ENCODE data around the gene ELMO1. TPM values are rescaled to one million over a fixed set of nuclear protein-coding genes. Genes with fewer than 3 reads are reported as not detected.

ELMO1 gene
- total RNA-seq, 6 donors from 2014 or later: 51.4 to 204 (median 73.7) TPM

- H3K27ac ChIP-seq: no peak overlapping the region
- DNase-seq (no peak), ATAC-seq (ENCODE audit: low FRiP score in 2 of 2) (no peak)
- TF ChIP-seq POLR2A (IDR thresholded peaks at IDR 0.05): no peak
- no peak for TF ChIP-seq EP300 (IDR thresholded peaks at IDR 0.05)
- no peak for TF ChIP-seq POLR2AphosphoS5 (IDR thresholded peaks at IDR 0.05)
- H3K27me3 ChIP-seq: no peaks in the 10 kb centered on the region
- 91 to 93% methylated on average over 4 of the region's 4 CpGs for WGBS, 2 donors
- no peaks in the 10 kb centered on the region for H3K4me1 ChIP-seq
- H3K4me3 ChIP-seq: no peak overlapping the region
- peaks cover 0 to 16% (median 4%) of the 10 kb centered on the region in 4 donors for H3K9me3 ChIP-seq
- H3K36me3 ChIP-seq: no peaks in the 10 kb centered on the region
Observed at GRCh38 chr7:36847946-36848345, 600.7 kb downstream of the ELMO1 start.

- WGBS, 2 donors: 88 to 92% methylated on average over 2 of the region's 2 CpGs
- Histone ChIP-seq H3K4me1 (no peaks in the 10 kb centered on the region), H3K4me3 (no peak overlapping the region), H3K9me3 (peaks cover 0 to 16% (median 4%) of the 10 kb centered on the region in 4 donors), H3K27ac (no peak overlapping the region), H3K36me3 (no peaks in the 10 kb centered on the region), H3K27me3 (no peaks in the 10 kb centered on the region)
- DNase-seq (no peak), ATAC-seq (ENCODE audit: low FRiP score in 2 of 2) (no peak)
- TF ChIP-seq CTCF (IDR thresholded peaks at IDR 0.05) (no peak), EP300 (IDR thresholded peaks at IDR 0.05) (no peak), POLR2AphosphoS5 (IDR thresholded peaks at IDR 0.05) (no peak), POLR2A (IDR thresholded peaks at IDR 0.05) (no peak)
Observed at GRCh38 chr7:36844374-36844773, 604.3 kb downstream of the ELMO1 start.

GRCh38 chr7:36840904-36841303, 607.8 kb downstream of the ELMO1 start:
- Histone ChIP-seq H3K4me1 (no peaks in the 10 kb centered on the region), H3K27ac (no peak overlapping the region), H3K36me3 (no peaks in the 10 kb centered on the region), H3K27me3 (no peaks in the 10 kb centered on the region), H3K4me3 (no peak overlapping the region), H3K9me3 (no peaks in the 10 kb centered on the region)
- TF ChIP-seq EP300 (IDR thresholded peaks at IDR 0.05): no peak
- TF ChIP-seq CTCF (IDR thresholded peaks at IDR 0.05): no peak
- no peak for TF ChIP-seq POLR2AphosphoS5 (IDR thresholded peaks at IDR 0.05)
- TF ChIP-seq POLR2A (IDR thresholded peaks at IDR 0.05): no peak
- WGBS, 2 donors: 74 to 81% methylated on average over 7 of the region's 7 CpGs
- no peak for ATAC-seq (ENCODE audit: low FRiP score in 2 of 2)
- DNase-seq: peak in 1 of 2 donors; percentile 14

- Histone ChIP-seq H3K27ac (no peak overlapping the region), H3K4me1 (no peaks in the 10 kb centered on the region), H3K9me3 (no peaks in the 10 kb centered on the region), H3K27me3 (no peaks in the 10 kb centered on the region), H3K36me3 (no peaks in the 10 kb centered on the region), H3K4me3 (no peak overlapping the region)
- WGBS, 2 donors: 85 to 92% methylated on average over 9 of the region's 9 CpGs
- ATAC-seq (ENCODE audit: low FRiP score in 2 of 2): no peak
- TF ChIP-seq POLR2A (IDR thresholded peaks at IDR 0.05) (no peak), EP300 (IDR thresholded peaks at IDR 0.05) (no peak), POLR2AphosphoS5 (IDR thresholded peaks at IDR 0.05) (no peak), CTCF (IDR thresholded peaks at IDR 0.05) (no peak)
- no peak for DNase-seq
Observed at GRCh38 chr7:36838616-36839225, 609.9 kb downstream of the ELMO1 start.

- Histone ChIP-seq H3K4me3 (no peak overlapping the region), H3K27me3 (no peaks in the 10 kb centered on the region), H3K4me1 (no peaks in the 10 kb centered on the region), H3K36me3 (no peaks in the 10 kb centered on the region), H3K9me3 (no peaks in the 10 kb centered on the region), H3K27ac (no peak overlapping the region)
- no peak for TF ChIP-seq CTCF (IDR thresholded peaks at IDR 0.05)
- no peak for TF ChIP-seq POLR2AphosphoS5 (IDR thresholded peaks at IDR 0.05)
- no peak for TF ChIP-seq POLR2A (IDR thresholded peaks at IDR 0.05)
- TF ChIP-seq EP300 (IDR thresholded peaks at IDR 0.05): no peak
- DNase-seq: no peak
- ATAC-seq (ENCODE audit: low FRiP score in 2 of 2): no peak
- WGBS, 2 donors: 86 to 91% methylated on average over 2 of the region's 2 CpGs
Observed at GRCh38 chr7:36831049-36831448, 617.6 kb downstream of the ELMO1 start.
